Activated naive CD4-positive, alpha-beta T cell (primary cell): Measurements from ENCODE around the gene STN1.

Experiments used
- DNase-seq, 4 experiments: peaks; one replicate each; lab custom pipeline; 2025; lab: John Stamatoyannopoulos, UW

STN1 gene

GRCh38 chr10:103894441-103894864 is 23.5 kb downstream of the STN1 start:
- DNase-seq = no peak

GRCh38 chr10:103893817-103894216 is 24.2 kb downstream of the STN1 start:
- no peak for DNase-seq

- DNase-seq = no peak
Observed at GRCh38 chr10:103892181-103892580, 25.8 kb downstream of the STN1 start.

- no peak for DNase-seq
Observed at GRCh38 chr10:103890688-103891087, 27.3 kb downstream of the STN1 start.

GRCh38 chr10:103890194-103890658 is 27.8 kb downstream of the STN1 start:
- no peak for DNase-seq

- no peak for DNase-seq
Observed at GRCh38 chr10:103889121-103889720, 28.8 kb downstream of the STN1 start.

- no peak for DNase-seq
Observed at GRCh38 chr10:103888113-103888841, 29.7 kb downstream of the STN1 start.

GRCh38 chr10:103885617-103886016 is 32.4 kb downstream of the STN1 start:
- DNase-seq = no peak

- DNase-seq = no peak
Observed at GRCh38 chr10:103884681-103885139, 33.3 kb downstream of the STN1 start.

GRCh38 chr10:103882285-103883007 is 35.5 kb downstream of the STN1 start:
- DNase-seq = no peak

GRCh38 chr10:103881416-103882284 is 36.3 kb downstream of the STN1 start:
- DNase-seq = no peak

- DNase-seq = no peak
Observed at GRCh38 chr10:103879831-103880230, 38.2 kb downstream of the STN1 start.

GRCh38 chr10:103879409-103879808 is 38.6 kb downstream of the STN1 start:
- DNase-seq = no peak

- no peak for DNase-seq
Observed at GRCh38 chr10:103877861-103878260, 40.1 kb downstream of the STN1 start.

GRCh38 chr10:103876155-103876554 is 41.8 kb downstream of the STN1 start:
- DNase-seq = no peak

- no peak for DNase-seq
Observed at GRCh38 chr10:103874730-103875129, 43.3 kb downstream of the STN1 start.

- no peak for DNase-seq
Observed at GRCh38 chr10:103872137-103872931, 45.6 kb downstream of the STN1 start.

GRCh38 chr10:103871006-103871405 is 47.0 kb downstream of the STN1 start:
- DNase-seq = no peak

GRCh38 chr10:103870516-103870915 is 47.5 kb downstream of the STN1 start:
- DNase-seq = no peak

GRCh38 chr10:103869336-103869735 is 48.6 kb downstream of the STN1 start:
- no peak for DNase-seq

- no peak for DNase-seq
Observed at GRCh38 chr10:103868200-103868599, 49.8 kb downstream of the STN1 start.
